CD14-positive monocyte (primary cell): ENCODE measurements around the gene TLR4. TPM values are rescaled to one million over a fixed set of nuclear protein-coding genes. Genes with fewer than 3 reads are reported as not detected.

Experiments used
- DNase-seq, 3 donors: peaks; one replicate each; pipeline ENCODE4 v3.0.0-alpha.2; 2011 to 2022
- H2AFZ ChIP-seq: 2 replicates; pipeline ENCODE4 v1.6.0; 2012; ENCODE audit warnings: mild to moderate bottlenecking, low read depth, low read length, inconsistent platforms; ENCODE audit not compliant: insufficient read depth, poor library complexity, severe bottlenecking
- H3K27ac ChIP-seq, 2 donors: 1 replicate in 1 of 2; 2 replicates in 1 of 2; pipeline ENCODE4 v1.5.1; 2012 to 2013; ENCODE audit warnings: low read length in 2 of 2, control low read depth in 1 of 2, inconsistent platforms in 1 of 2, low read depth in 1 of 2, mild to moderate bottlenecking in 1 of 2
- H3K27me3 ChIP-seq, 2 donors: one replicate each; pipeline versions ENCODE4 v1.6.0 to v1.6.1; 2011 to 2013; ENCODE audit warnings: low read length in 2 of 2; ENCODE audit not compliant: control insufficient read depth in 2 of 2, insufficient read depth in 2 of 2
- H3K36me3 ChIP-seq, 2 donors: replicated peaks in 1 of 2; 1 replicate in 1 of 2; 2 replicates in 1 of 2; pipeline versions ENCODE4 v1.5.1 to v1.6.1; 2012 to 2013; ENCODE audit warnings: low read length in 2 of 2, control low read depth in 1 of 2, inconsistent platforms in 1 of 2, mild to moderate bottlenecking in 1 of 2; ENCODE audit not compliant: insufficient read depth in 2 of 2, control insufficient read depth in 1 of 2
- H3K4me1 ChIP-seq, 2 donors: 1 replicate in 1 of 2; 2 replicates in 1 of 2; pipeline versions ENCODE4 v1.5.1 to v1.6.1; 2012 to 2013; ENCODE audit warnings: low read length in 2 of 2, control low read depth in 1 of 2, inconsistent platforms in 1 of 2, mild to moderate bottlenecking in 1 of 2, moderate library complexity in 1 of 2; ENCODE audit not compliant: insufficient read depth in 2 of 2, control insufficient read depth in 1 of 2
- H3K4me2 ChIP-seq: replicated peaks from 2 replicates; pipeline ENCODE3; 2012; ENCODE audit warnings: low read length, moderate library complexity, mild to moderate bottlenecking; ENCODE audit not compliant: poor library complexity, severe bottlenecking; ENCODE audit errors: extremely low read depth
- H3K4me3 ChIP-seq, 3 experiments: fragments of 200-600 bp in 1 of 3; sonication (generic) in 1 of 3; replicated peaks in 1 of 3; 1 replicate in 2 of 3; 2 replicates in 1 of 3; pipeline ENCODE4 v1.5.1; 2011 to 2013; ENCODE audit warnings: low read length in 3 of 3, mild to moderate bottlenecking in 3 of 3, control low read depth in 2 of 3, low read depth in 2 of 3, inconsistent platforms in 1 of 3, moderate library complexity in 1 of 3
- H3K79me2 ChIP-seq: 2 replicates; pipeline ENCODE4 v1.6.0; 2012; ENCODE audit warnings: mild to moderate bottlenecking, control low read depth, inconsistent platforms, low read length, moderate library complexity; ENCODE audit not compliant: insufficient read depth
- H3K9ac ChIP-seq: 2 replicates; pipeline ENCODE4 v1.6.0; 2017; ENCODE audit warnings: low read length, mild to moderate bottlenecking; ENCODE audit not compliant: insufficient read depth, poor library complexity, severe bottlenecking
- H3K9me3 ChIP-seq, 2 donors: replicated peaks in 1 of 2; 1 replicate in 1 of 2; 2 replicates in 1 of 2; pipeline versions ENCODE4 v1.5.1 to v1.6.1; 2012 to 2013; ENCODE audit warnings: low read length in 2 of 2, control low read depth in 1 of 2; ENCODE audit not compliant: control insufficient read depth in 1 of 2, insufficient read depth in 1 of 2
- H4K20me1 ChIP-seq: 2 replicates; pipeline ENCODE4 v1.6.0; 2012; ENCODE audit warnings: mild to moderate bottlenecking, low read length, control low read depth, moderate library complexity; ENCODE audit not compliant: insufficient read depth
- H3K27ac Mint-ChIP-seq, 7 donors: one replicate each; pipeline ENCODE4 v1.8.0; 2020; ENCODE audit warnings: mild to moderate bottlenecking in 7 of 7, mixed read lengths in 7 of 7, moderate library complexity in 6 of 7, inconsistent platforms in 2 of 7
- H3K27me3 Mint-ChIP-seq, 3 donors: one replicate each; pipeline ENCODE4 v1.8.0; 2021 to 2022; ENCODE audit warnings: low read depth in 3 of 3, mild to moderate bottlenecking in 3 of 3, mixed read lengths in 3 of 3, moderate library complexity in 3 of 3, inconsistent platforms in 1 of 3
- H3K36me3 Mint-ChIP-seq, 2 donors: one replicate each; pipeline ENCODE4 v1.8.0; 2020; ENCODE audit warnings: mixed read lengths in 2 of 2, inconsistent platforms in 1 of 2, mild to moderate bottlenecking in 1 of 2
- H3K4me1 Mint-ChIP-seq: one replicate; pipeline ENCODE4 v1.8.0; 2020; ENCODE audit warnings: mild to moderate bottlenecking, mixed read lengths
- H3K4me3 Mint-ChIP-seq, 2 donors: one replicate each; pipeline ENCODE4 v1.8.0; 2020; ENCODE audit warnings: mild to moderate bottlenecking in 2 of 2, mixed read lengths in 2 of 2, moderate library complexity in 1 of 2
- H3K9me3 Mint-ChIP-seq, 7 donors: one replicate each; pipeline ENCODE4 v1.8.0; 2020 to 2022; ENCODE audit warnings: mixed read lengths in 7 of 7, mild to moderate bottlenecking in 6 of 7, moderate library complexity in 6 of 7, inconsistent platforms in 2 of 7
- WGBS: methylation state at CpG from one replicate; pipeline ENCODE4 v1.1.5; 2013; ENCODE audit warnings: missing lambda C conversion rate; ENCODE audit not compliant: insufficient coverage; 5-methylcytosine and 5-hydroxymethylcytosine counted together
- intact Hi-C, 2 donors: fragments of 100-400 bp; cut with micrococcal nuclease; formaldehyde crosslinking; loops; one replicate each; pipeline versions ENCODE4 v1.15.0 to v1.15.1; 2023
- polyA plus RNA-seq, 3 donors: library from polyadenylated mRNA; depleted of rRNA in 1 of 3; unstranded in 2 of 3; stranded (reverse) in 1 of 3; fragments of 300-500 nt in 2 of 3; fragments of >200 nt in 1 of 3; fragmentation: Illumina TruSeq in 2 of 3; gene quantifications; 1 replicate in 2 of 3; 2 replicates in 1 of 3; pipeline ENCODE4 v1.2.3, GENCODE V29; 2012 to 2021
- TF ChIP-seq, protein P1 (sequence below): fragments of 200-600 bp; IDR thresholded peaks from one replicate; pipeline ENCODE4 v1.8.0; 2022; ENCODE audit warnings: antibody characterized with exemption, mild to moderate bottlenecking

Gene TLR4
- polyA plus RNA-seq, 3 donors: 34.0 to 214 (median 174) TPM

DNA sequence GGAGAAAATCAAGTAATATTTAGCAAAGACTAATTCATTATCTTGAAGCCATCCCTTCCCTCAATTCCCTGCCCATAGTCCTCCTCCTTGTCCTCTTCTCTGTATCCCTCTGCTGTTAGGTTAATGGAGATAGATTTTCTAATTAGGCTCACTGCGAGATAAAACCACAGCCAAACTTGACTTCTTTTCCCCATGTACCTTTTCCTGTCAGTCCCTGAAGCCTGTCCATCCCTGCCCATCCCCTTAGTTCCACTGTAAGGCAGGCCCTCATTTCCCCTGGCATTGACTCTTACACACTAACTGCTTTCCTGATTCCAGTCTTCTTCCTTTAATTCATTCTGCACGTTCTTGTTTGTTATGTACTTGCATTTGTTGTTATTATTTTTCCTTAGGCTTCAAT, 1.2 kb downstream of the TLR4 start:
- H3K4me3 ChIP-seq: peak overlapping the region; percentile 81 to 90 (median 87)
- Mint-ChIP-seq H3K4me3 (peak overlapping the region; percentile 96 to 99), H3K36me3 (peaks cover 42 to 45% of the 10 kb centered on the region in 2 donors), H3K4me1 (peaks cover 69% of the 10 kb centered on the region), H3K27me3 (no peaks in the 10 kb centered on the region), H3K27ac (peak overlapping the region; percentile 90 to 98 (median 98)), H3K9me3 (no peaks in the 10 kb centered on the region)
- peak overlapping the region; percentile 96 for H3K4me2 ChIP-seq
- no CpG with 5 or more reads among the region's 2 CpGs for whole genome bisulfite sequencing
- H3K27me3 ChIP-seq: no peaks in the 10 kb centered on the region
- TF ChIP-seq, protein P1, sequence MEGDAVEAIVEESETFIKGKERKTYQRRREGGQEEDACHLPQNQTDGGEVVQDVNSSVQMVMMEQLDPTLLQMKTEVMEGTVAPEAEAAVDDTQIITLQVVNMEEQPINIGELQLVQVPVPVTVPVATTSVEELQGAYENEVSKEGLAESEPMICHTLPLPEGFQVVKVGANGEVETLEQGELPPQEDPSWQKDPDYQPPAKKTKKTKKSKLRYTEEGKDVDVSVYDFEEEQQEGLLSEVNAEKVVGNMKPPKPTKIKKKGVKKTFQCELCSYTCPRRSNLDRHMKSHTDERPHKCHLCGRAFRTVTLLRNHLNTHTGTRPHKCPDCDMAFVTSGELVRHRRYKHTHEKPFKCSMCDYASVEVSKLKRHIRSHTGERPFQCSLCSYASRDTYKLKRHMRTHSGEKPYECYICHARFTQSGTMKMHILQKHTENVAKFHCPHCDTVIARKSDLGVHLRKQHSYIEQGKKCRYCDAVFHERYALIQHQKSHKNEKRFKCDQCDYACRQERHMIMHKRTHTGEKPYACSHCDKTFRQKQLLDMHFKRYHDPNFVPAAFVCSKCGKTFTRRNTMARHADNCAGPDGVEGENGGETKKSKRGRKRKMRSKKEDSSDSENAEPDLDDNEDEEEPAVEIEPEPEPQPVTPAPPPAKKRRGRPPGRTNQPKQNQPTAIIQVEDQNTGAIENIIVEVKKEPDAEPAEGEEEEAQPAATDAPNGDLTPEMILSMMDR: no peak
- H3K27ac ChIP-seq: peak overlapping the region in 1 of 2 donors; percentile 94
- peak overlapping the region; percentile 0 for H2AFZ ChIP-seq
- H3K9ac ChIP-seq: peak overlapping the region; percentile 66
- peaks cover 22 to 33% of the 10 kb centered on the region in 2 donors for H3K36me3 ChIP-seq
- no peak for DNase-seq
- peaks cover 60% of the 10 kb centered on the region for H4K20me1 ChIP-seq
- peaks cover 53 to 66% of the 10 kb centered on the region in 2 donors for H3K4me1 ChIP-seq
- intact Hi-C loops: loop anchor here (2.0 to 10.0 kb wide), 3 partner anchors 13 to 79 kb away; no protein-coding TSS in a partner anchor
- peaks cover 63% of the 10 kb centered on the region for H3K79me2 ChIP-seq
- H3K9me3 ChIP-seq: no peaks in the 10 kb centered on the region

DNA sequence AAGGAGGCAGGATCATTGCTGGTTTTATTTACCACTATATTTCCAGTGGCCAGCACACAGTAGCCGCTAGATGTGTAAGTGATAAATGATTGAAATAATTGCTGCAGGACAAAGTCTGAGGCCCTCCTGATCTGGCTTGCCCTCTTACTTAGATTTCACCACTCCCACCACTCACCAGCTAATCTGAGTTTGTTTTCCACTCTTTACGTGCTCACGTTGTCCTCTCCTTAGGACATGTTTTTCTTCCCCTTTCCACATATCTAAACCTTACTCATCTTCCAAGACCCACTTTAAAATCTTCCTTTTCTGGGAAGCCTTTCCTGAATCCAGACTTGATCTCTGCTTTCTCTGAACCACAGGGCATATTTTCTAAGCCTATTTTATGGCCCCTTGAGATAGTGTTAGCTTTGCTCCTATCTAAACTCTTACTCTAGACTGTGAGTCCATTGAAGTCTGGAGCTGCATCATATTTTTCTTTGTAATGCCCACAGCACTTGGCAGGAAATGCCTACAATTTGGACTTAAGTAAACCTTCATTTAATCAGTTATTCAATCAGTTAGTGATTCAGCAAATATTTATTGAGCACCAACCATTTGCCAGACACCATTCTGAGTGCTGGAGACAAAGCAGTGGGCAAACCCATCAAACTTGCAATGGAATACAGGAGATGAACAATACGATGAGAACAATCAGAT, 2.4 kb downstream of the TLR4 start:
- no peaks in the 10 kb centered on the region for H3K27me3 Mint-ChIP-seq
- no peaks in the 10 kb centered on the region for H3K9me3 Mint-ChIP-seq
- H3K9ac ChIP-seq: peak overlapping the region; percentile 47
- peaks cover 77% of the 10 kb centered on the region for H3K4me1 Mint-ChIP-seq
- H3K27ac ChIP-seq: peak overlapping the region in 1 of 2 donors; percentile 94
- 0% methylated on average over 2 of the region's 4 CpGs for WGBS
- peak overlapping the region; percentile 81 to 90 (median 87) for H3K4me3 ChIP-seq
- H3K4me2 ChIP-seq: peak overlapping the region; percentile 96
- H3K79me2 ChIP-seq: peaks cover 75% of the 10 kb centered on the region
- peaks cover 72% of the 10 kb centered on the region for H4K20me1 ChIP-seq
- no peaks in the 10 kb centered on the region for H3K9me3 ChIP-seq
- peak overlapping the region; percentile 68 to 94 (median 84) for H3K27ac Mint-ChIP-seq
- no peak overlapping the region for H2AFZ ChIP-seq
- peak overlapping the region; percentile 89 to 100 for H3K4me3 Mint-ChIP-seq
- TF ChIP-seq, protein P1: no peak
- peaks cover 34 to 45% of the 10 kb centered on the region in 2 donors for H3K36me3 ChIP-seq
- peaks cover 61 to 75% of the 10 kb centered on the region in 2 donors for H3K4me1 ChIP-seq
- H3K36me3 Mint-ChIP-seq: peaks cover 52 to 55% of the 10 kb centered on the region in 2 donors
- H3K27me3 ChIP-seq: no peaks in the 10 kb centered on the region
- intact Hi-C loops: loop anchor here in 1 of 2 donors (10.0 kb wide), 1 partner anchor 78 kb away; no protein-coding TSS in a partner anchor
- peak in 1 of 3 donors; percentile 25 for DNase-seq
